Activated naive CD4-positive, alpha-beta T cell treated with anti-CD3 and anti-CD28 coated beads, Interleukin-2, amount 50 U/mL, for 16 hours (primary cell): ENCODE results near the gene NPTXR.
"Not testable (repeated sequence)": the region's sequence is repeated elsewhere in the genome, so short reads cannot be mapped to it uniquely, and the experiment has no call there.

ENCODE experiments used
- DNase-seq: peaks from one replicate; pipeline ENCODE4 v3.0.0-alpha.2; 2020

NPTXR gene

DNA sequence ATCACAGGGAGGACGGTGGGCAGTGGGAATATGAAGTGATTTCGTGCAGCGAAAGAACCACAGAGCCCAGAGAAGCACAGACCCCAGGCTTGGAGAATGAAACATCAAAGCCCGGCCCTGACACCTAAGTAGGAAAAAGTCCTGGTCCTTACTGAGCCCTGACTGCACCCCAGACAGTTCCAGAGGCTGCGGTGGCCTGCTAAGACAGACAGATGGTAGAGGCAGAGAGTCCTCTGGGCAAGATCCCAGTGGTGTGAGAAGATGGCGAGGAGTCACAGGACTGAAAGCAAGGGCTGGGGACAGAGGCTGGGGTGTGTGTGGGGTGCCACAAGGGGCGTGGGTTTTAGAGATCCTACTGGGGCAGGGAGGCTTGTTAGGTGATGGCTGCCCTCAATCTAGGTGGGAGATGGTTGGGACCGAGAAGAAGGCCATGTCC lies 24.5 kb upstream of the NPTXR start:
- DNase-seq: no peak

DNA sequence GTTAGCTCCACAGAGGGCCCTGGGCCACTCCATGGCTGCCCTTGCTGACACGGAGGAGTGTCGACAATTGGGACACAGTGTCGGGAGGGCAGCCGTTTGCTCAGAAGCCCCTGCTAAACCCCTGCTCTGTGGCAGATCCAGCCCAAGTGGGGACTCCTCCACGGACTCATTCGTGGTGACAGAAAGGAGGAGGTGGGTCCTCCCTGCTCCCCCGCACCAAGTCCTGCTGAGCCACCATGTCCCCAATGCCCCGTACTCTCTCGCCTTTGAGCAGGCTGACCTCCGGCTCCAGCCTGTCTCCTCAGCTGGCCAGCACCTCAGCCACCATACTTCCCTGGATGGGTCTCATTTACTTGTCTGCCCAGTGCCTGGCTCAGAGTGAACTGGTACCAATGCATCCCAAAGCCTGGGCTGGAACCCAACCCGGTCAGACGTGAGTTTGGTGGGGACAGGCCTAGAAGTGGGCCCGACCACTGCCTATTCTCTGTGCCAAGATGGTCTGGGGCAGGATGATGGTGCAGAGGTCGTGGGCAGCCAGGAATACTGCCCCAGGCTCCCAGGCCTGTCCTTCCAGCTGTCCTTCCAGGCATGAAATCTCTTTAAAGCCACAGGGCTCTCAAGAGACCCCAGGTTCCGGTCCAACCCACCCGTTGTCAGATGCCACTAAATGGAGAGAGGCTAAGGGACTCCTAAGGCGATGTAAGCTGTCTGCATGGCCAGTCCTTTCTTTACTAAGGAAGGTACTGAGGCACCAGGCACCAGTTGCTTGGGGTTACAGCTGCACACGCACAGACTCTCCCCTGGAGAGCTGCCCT lies 23.9 kb upstream of the NPTXR start:
- no peak for DNase-seq

GRCh38 chr22:38867124-38867455 lies 23.3 kb upstream of the NPTXR start:
- DNase-seq: no peak

- DNase-seq: no peak
Observed at GRCh38 chr22:38866399-38867123, 22.7 kb upstream of the NPTXR start.

DNA sequence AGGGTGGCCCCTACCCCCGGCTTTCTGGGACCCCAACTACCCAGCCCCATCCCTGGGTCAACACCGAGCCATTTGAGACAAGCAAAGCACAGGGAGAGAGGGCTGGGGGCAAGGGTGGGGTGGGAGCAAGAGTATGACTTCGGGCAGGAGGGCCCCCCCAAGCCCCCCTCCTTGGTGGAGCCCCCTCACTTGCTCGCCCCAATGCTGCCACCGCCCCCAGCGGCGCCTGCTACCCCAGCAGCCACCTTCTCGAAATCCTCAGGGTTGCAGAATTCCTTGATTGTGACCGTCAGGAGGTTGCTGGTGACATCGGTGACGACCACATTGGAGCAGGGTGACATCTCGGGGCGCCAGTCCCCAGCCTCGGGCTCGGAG lies 22.2 kb upstream of the NPTXR start:
- no peak for DNase-seq

GRCh38 chr22:38865201-38866023 lies 21.6 kb upstream of the NPTXR start:
- DNase-seq: no peak

GRCh38 chr22:38864361-38865191 lies 20.7 kb upstream of the NPTXR start:
- DNase-seq: no peak

GRCh38 chr22:38863531-38864131 lies 19.8 kb upstream of the NPTXR start:
- DNase-seq: no peak

- DNase-seq: no peak
Observed at GRCh38 chr22:38862375-38863329, 18.8 kb upstream of the NPTXR start.

- DNase-seq: no peak
Observed at GRCh38 chr22:38861927-38862326, 18.1 kb upstream of the NPTXR start.

DNA sequence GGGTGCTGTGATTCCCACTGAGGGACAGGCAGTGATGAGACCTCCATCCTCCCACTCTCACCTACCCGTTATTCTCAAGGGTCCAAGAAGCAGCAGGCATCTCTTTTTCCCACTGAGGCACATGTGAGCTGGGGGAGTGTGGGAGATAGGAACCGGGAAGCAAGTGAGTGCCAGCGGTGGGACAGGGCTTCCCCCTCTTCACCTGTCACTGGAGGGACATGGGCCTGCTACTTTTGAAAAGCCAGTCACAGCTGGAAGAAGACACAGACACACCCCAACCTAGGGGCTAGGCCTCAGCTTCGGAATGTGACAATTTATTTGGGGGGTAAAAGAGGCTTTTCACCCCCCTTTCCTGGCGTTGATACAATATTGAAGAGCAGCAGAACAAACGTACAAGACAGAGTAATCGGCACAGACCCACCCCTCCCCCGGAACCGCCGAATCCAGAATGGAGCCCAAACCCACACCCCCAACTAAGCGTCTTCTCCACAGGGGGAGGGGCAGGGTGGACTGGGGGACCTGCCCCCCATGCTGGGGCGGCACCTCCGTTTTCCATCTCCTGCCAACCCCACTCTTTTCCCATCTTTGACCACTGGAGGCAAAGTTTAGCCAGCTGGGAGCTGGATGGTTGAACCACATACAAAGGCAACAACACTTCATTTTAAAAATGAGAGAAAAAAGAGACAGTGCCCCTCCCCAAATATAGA lies 17.5 kb upstream of the NPTXR start:
- no peak for DNase-seq

DNA sequence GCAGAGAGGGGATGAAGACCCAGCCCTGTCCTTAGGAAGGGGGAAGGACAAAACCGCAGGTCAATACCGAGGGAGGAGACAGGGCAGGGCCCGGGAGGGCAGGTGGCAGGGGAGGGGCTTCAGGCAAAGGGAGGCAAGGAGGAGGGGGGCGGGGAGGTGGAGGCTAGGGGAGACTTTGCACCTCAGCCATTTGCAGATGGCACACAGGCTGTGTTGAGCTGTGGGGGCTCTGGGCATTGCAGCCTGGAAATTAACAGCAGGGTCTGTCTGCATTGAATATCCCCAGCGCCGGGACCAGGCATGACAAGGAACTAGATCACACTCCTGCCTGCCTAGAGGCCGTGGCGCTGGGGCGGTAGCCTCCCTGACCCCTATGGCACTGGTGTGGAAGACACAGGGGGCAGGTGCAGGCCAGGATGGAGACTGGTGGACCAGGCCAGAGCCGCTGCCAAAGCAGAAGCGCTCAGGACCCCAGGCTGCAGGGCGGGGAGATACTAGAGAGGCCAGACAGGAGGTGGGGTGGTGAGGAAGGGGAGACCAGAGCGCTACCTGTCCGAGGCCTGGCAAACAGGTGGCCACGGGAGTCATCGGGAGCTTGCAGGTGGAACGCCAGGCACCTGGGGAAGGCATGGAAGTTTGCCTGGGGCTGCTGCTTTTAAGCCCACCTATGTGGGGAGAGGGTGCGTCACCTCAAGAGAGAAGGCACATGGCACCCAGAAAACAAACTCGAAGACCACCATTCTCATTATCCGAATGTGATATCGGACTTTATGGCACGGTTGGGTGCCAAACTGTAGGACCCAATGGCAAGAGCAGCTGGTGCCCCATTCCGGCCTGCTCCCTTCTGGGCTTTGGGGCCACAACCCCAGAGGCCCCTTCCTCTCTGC lies 16.7 kb upstream of the NPTXR start:
- DNase-seq: no peak

DNA sequence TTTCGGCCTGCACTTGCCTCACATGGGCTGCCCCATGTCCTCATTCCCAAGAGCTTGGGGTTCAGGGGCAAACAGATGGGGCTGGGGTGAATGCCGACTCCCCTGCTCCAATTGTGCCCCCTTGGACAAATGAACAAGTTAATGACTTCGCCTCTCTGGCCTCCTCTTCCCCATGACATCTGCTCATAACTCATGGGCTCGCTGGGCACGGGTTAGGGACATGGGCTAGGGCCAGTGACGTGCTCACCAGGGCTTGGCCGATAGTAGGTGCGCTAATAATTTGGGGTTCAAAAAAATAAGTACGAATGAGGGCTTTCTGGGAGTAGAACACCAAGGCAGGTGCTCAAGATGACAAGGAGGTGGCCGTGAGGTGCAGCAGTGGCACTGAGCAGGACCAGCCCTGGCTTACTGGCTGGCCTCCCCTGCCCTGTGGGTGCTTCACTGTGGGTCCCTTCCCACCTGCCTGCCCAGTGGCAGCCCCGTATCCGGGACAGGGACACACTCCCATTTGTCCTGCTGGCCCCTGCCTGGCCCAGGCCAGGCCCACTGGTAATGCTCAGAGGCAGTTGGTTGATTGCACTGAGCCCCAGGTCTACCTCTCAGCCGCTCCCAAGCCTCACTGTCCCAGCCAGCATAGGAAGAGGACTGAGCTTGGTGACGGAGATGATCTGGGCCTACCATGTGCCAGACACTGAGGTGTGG lies 15.9 kb upstream of the NPTXR start:
- no peak for DNase-seq

GRCh38 chr22:38858492-38858891 lies 14.7 kb upstream of the NPTXR start:
- DNase-seq: no peak

GRCh38 chr22:38854476-38854875 lies 10.6 kb upstream of the NPTXR start:
- not testable (repeated sequence) for DNase-seq

DNA sequence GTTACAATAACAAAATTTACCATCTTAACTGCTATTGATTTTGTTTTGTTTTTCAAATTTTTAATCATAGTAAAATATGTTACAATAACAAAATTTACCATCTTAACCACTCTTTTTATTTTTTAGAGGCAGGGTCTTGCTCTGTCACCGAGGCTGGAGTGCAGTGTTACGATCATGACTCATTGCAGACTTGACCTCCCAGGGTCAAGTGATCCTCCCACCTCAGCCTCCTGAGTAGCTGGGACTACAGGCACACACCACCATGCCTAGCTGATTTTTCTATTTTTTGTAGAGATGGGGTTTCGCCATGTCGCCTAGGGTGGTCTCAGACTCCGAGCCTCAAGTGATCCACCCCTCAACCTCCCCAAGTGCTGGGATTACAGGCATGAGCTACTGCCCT lies 10.1 kb upstream of the NPTXR start:
- not testable (repeated sequence) for DNase-seq

GRCh38 chr22:38853196-38853651 lies 9.4 kb upstream of the NPTXR start:
- DNase-seq: no peak

GRCh38 chr22:38852522-38852921 lies 8.7 kb upstream of the NPTXR start:
- no peak for DNase-seq
